ENCODE results near the gene CRPPA. TPM values are rescaled to one million over a fixed set of nuclear protein-coding genes. Genes with fewer than 3 reads are reported as not detected.

Gene CRPPA
- total RNA-seq, 1 experiment from 2014 or later: 1.1 TPM

GRCh38 chr7:16431646-16432424 is 10.5 kb upstream of the CRPPA start:
- ChIA-PET CTCF (interaction anchor here (0.6 to 4.2 kb wide), 33 partner anchors 9 to 1100 kb away, joined by 3 to 49 read pairs (median 4); no protein-coding TSS in a partner anchor), POLR2A (no interaction called here)
- Mint-ChIP-seq H3K4me3 (ENCODE audit: unreplicated experiment) (no peak overlapping the region), H3K9me3 (ENCODE audit: unreplicated experiment) (no peaks in the 10 kb centered on the region), H3K27ac (ENCODE audit: low read depth, unreplicated experiment) (no peak overlapping the region), H3K36me3 (ENCODE audit: insufficient read depth, unreplicated experiment) (no peaks in the 10 kb centered on the region), H3K4me1 (ENCODE audit: insufficient read depth, unreplicated experiment) (no peaks in the 10 kb centered on the region), H3K27me3 (ENCODE audit: insufficient read depth, unreplicated experiment) (no peaks in the 10 kb centered on the region)
- TF ChIP-seq CTCF (IDR thresholded peaks at IDR 0.05; ENCODE audit: unreplicated experiment): peak; percentile 45
- DNase-seq (ENCODE audit: unreplicated experiment): peak; percentile 62
- BruUV-seq (replicated peaks): no TSS peak
- intact Hi-C loops (cut with micrococcal nuclease): loop anchor here (1.0 to 2.0 kb wide), 2 partner anchors 133 to 317 kb away; no protein-coding TSS in a partner anchor

DNA sequence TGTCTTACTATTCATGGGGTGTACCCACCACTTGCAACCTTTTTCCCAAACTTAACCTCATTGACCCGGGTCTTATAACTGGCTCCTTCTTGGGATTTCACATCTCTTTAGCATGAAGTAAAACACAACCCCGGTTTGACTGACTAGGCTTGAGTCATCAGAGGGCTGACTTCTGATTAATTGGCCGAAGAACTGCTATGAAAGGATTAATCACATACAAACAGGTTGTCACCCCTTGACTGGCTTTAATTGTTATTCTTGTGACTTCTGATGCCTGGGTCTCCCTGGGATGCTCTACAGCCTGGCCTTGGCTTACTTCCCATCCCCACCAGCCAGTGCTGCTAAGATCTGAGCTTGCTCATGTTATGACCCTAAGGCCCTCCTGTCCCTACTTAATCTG is 8.8 kb upstream of the CRPPA start:
- no peaks in the 10 kb centered on the region for H3K27me3 Mint-ChIP-seq (ENCODE audit: insufficient read depth, unreplicated experiment)
- ChIA-PET POLR2A (no interaction called here), CTCF (interaction anchor here (0.6 kb wide), 1 partner anchor 134 kb away, joined by 3 read pairs; no protein-coding TSS in a partner anchor)
- no peaks in the 10 kb centered on the region for H3K4me1 Mint-ChIP-seq (ENCODE audit: insufficient read depth, unreplicated experiment)
- intact Hi-C loops (cut with micrococcal nuclease): no loop called here
- TF ChIP-seq CTCF (IDR thresholded peaks at IDR 0.05; ENCODE audit: unreplicated experiment): no peak
- no peaks in the 10 kb centered on the region for H3K36me3 Mint-ChIP-seq (ENCODE audit: insufficient read depth, unreplicated experiment)
- no peak overlapping the region for H3K27ac Mint-ChIP-seq (ENCODE audit: low read depth, unreplicated experiment)
- no peaks in the 10 kb centered on the region for H3K9me3 Mint-ChIP-seq (ENCODE audit: unreplicated experiment)
- DNase-seq (ENCODE audit: unreplicated experiment): no peak
- no peak overlapping the region for H3K4me3 Mint-ChIP-seq (ENCODE audit: unreplicated experiment)
- BruUV-seq (replicated peaks): no TSS peak

- H3K36me3 Mint-ChIP-seq (ENCODE audit: insufficient read depth, unreplicated experiment): no peaks in the 10 kb centered on the region
- H3K27me3 Mint-ChIP-seq (ENCODE audit: insufficient read depth, unreplicated experiment): no peaks in the 10 kb centered on the region
- no peaks in the 10 kb centered on the region for H3K9me3 Mint-ChIP-seq (ENCODE audit: unreplicated experiment)
- no peak overlapping the region for H3K27ac Mint-ChIP-seq (ENCODE audit: low read depth, unreplicated experiment)
- DNase-seq (ENCODE audit: unreplicated experiment): no peak
- POLR2A ChIA-PET: no interaction called here
- H3K4me3 Mint-ChIP-seq (ENCODE audit: unreplicated experiment): no peak overlapping the region
- no TSS peak for BruUV-seq (replicated peaks)
- H3K4me1 Mint-ChIP-seq (ENCODE audit: insufficient read depth, unreplicated experiment): no peaks in the 10 kb centered on the region
- intact Hi-C loops (cut with micrococcal nuclease): loop anchor here (10.0 kb wide), 1 partner anchor 344 kb away; no protein-coding TSS in a partner anchor
- TF ChIP-seq CTCF (IDR thresholded peaks at IDR 0.05; ENCODE audit: unreplicated experiment): no peak
- CTCF ChIA-PET: no interaction called here
Measured at GRCh38 chr7:16428672-16429071, 7.3 kb upstream of the CRPPA start.

DNA sequence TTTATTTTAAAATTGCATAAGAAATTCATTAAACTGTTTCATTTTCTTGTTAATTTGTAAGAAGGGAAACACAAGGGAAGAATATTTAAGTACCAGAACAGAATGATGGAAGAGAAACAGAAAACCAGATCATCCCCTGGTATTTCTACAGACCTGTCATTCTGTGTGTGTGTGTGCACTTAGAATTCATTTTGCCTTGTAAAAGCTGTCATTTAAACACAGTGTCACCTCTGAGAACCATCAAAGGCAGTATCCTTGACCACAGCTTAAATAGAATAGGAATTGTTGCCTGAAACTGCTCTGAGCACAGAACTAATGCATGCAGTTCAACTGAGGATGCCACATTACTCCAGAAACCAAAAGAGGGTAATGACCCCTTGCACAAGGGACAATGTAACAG is 6.8 kb upstream of the CRPPA start:
- no peaks in the 10 kb centered on the region for H3K9me3 Mint-ChIP-seq (ENCODE audit: unreplicated experiment)
- ChIA-PET POLR2A (interaction anchor here (0.9 kb wide), 1 partner anchor 23 kb away, joined by 3 read pairs; no protein-coding TSS in a partner anchor), CTCF (no interaction called here)
- H3K36me3 Mint-ChIP-seq (ENCODE audit: insufficient read depth, unreplicated experiment): no peaks in the 10 kb centered on the region
- H3K4me3 Mint-ChIP-seq (ENCODE audit: unreplicated experiment): no peak overlapping the region
- no peaks in the 10 kb centered on the region for H3K4me1 Mint-ChIP-seq (ENCODE audit: insufficient read depth, unreplicated experiment)
- intact Hi-C loops (cut with micrococcal nuclease): loop anchor here (10.0 kb wide), 1 partner anchor 343 kb away; no protein-coding TSS in a partner anchor
- no TSS peak for BruUV-seq (replicated peaks)
- TF ChIP-seq CTCF (IDR thresholded peaks at IDR 0.05; ENCODE audit: unreplicated experiment): no peak
- no peak for DNase-seq (ENCODE audit: unreplicated experiment)
- no peak overlapping the region for H3K27ac Mint-ChIP-seq (ENCODE audit: low read depth, unreplicated experiment)
- H3K27me3 Mint-ChIP-seq (ENCODE audit: insufficient read depth, unreplicated experiment): no peaks in the 10 kb centered on the region
